NCI-H226 (cell line): ENCODE data around the gene SPRYD3.

Experiments used
- DNase-seq: peaks from one replicate; pipeline ENCODE4 v3.0.0-alpha.2; 2015

Gene SPRYD3

GRCh38 chr12:53077030-53077429 is 2.2 kb downstream of the SPRYD3 start:
- DNase-seq, result no peak

GRCh38 chr12:53076461-53076860 is 2.7 kb downstream of the SPRYD3 start:
- no peak for DNase-seq

GRCh38 chr12:53074999-53075370 is 4.2 kb downstream of the SPRYD3 start:
- no peak for DNase-seq

DNA sequence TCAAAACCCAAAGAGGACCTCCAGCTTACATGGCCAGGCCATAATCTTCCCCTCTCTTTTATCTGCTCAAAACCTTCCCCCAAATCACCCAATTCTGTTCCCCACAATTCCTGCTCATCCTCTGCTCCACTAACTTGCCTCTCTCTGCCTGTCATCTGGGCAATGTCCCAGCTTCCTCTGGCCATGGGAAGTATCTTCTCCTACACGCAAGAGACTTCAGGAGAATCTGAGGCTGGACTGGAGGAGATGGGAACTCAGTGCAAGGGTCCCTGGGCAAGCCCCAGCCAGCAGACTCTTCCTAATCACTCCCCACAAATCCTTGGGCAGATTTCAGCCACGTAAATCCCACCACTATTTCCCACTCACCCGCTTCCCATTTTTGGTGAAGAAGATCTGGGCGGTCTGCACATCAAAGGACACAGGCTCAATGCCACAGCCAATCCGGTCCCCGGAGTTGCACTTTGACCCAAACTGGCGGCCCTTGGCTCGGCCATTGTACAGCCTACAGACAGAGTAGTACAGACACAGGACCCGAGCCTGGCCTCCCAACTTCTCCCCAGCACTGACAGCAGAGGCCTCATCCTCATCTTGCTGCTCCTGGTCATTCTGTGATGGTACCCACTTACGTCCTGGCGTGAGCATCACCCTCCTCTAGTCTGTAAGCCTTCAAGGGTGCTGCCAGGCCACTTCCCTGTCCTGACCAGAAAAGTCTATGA is 4.7 kb downstream of the SPRYD3 start:
- no peak for DNase-seq

- DNase-seq, result no peak
Measured at GRCh38 chr12:53073881-53074280, 5.3 kb downstream of the SPRYD3 start.

- no peak for DNase-seq
Measured at GRCh38 chr12:53071591-53072551, 7.3 kb downstream of the SPRYD3 start.

DNA sequence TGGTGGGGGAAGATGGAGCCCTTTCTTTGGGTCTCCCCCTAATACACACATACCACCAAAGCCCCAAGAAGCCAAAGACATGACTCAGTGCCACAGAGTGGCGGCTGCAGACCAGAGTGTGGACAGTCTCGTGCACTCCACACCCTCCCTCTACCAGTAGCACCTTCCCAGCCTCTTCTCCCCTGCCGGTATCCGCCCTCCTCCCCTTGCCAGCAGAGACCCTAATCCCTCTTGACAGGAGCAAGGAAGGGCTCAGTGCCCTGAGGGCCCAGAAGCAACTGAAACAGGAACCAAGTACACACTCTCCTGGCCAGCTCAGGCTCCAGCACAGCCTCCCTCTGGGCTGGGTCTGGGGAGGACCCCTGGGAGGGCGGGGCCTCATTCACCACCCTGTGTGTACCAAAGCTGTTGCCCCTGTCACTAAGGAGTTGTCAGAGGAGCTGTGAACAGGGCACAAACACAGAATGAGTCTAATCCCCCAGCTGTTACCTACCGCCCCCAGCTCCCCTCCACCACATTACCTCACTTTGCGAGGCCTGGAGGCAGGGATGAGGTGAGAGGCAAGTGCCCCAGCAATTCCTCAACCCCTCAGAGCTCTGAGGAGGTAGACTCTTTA is 8.2 kb downstream of the SPRYD3 start:
- DNase-seq, result no peak

DNA sequence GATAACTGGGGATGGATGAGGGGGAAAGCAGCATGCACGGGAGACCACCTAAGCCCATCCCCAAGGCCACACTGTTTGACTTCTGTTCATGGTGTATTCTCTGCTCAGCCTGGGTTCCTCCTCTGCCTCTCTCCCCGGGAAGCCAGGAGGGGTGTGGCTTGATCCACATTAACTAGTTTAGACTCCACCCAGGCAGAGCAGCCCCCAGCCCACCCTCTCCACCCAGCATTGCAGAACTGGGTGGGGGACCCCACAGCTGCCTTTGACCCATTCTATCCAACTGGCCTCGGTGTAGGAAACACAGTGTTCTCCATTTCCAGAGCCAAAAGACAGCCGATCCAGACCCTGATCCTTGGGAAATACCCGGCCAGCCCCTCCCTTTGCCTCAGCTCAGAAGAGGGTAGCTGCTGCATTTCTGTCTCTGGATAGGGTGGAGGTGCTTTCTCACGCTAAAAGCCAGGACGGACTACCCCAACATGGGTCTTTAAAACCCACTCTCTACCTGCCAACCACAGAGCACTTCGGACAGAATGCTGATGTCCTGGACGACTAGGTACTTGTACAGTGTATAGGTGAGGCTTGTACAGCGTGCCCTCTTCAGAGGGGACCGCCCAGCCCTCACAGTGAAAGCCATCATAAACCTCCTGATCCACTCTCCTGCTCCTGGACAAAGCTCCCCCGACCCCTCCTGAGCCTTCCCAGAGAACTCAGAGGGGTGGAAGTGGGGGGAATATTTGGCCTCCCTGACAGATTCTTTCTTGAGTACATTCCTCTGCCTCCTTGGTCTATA is 9.4 kb downstream of the SPRYD3 start:
- DNase-seq, result no peak

GRCh38 chr12:53068811-53069585 is 10.2 kb downstream of the SPRYD3 start:
- DNase-seq, result no peak

GRCh38 chr12:53067993-53068770 is 11.0 kb downstream of the SPRYD3 start:
- DNase-seq, result no peak

GRCh38 chr12:53067074-53067992 is 11.9 kb downstream of the SPRYD3 start:
- DNase-seq, result no peak

GRCh38 chr12:53065975-53066931 is 12.9 kb downstream of the SPRYD3 start:
- DNase-seq, result peak; percentile 71

GRCh38 chr12:53065470-53065869 is 13.7 kb downstream of the SPRYD3 start:
- DNase-seq, result no peak

DNA sequence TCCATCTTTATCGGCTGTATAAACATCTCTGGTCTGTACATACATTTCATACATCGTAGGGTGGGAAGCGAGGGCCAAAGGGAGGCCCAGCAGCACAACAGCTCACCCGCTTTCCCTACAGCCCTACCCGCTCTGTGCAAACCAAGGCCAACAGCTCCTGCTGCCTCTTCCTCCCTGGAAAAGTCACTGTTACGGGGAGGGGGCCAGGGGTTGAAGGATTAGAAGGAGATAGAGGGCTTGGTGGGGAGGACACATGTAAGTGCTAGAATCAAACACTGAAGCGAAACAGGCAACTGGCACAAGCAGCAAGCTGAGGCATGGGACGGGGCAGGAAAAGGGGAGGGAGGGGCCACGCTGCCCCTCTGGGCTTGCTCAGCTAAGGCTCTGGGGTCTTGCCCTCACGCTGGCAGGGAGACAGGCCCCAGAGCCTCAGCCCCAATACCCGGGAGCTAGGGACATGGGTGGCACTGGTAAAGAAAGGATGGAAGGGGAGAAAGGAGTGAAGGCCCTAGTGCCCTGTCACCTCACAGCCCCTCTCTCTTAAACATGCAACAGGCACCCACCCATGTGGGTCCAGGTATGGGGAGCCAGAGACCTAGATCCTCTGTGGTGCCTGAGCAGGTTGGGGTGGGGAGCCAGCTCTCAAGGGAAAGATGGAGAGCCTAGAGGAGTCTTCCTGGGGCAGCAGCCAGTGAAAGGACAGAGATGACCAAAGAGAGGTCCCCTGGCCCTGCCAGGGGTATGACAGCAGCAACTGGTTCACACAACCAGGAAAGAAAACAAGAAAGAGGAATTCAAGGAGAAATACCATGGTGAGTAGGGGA is 14.4 kb downstream of the SPRYD3 start:
- no peak for DNase-seq

DNA sequence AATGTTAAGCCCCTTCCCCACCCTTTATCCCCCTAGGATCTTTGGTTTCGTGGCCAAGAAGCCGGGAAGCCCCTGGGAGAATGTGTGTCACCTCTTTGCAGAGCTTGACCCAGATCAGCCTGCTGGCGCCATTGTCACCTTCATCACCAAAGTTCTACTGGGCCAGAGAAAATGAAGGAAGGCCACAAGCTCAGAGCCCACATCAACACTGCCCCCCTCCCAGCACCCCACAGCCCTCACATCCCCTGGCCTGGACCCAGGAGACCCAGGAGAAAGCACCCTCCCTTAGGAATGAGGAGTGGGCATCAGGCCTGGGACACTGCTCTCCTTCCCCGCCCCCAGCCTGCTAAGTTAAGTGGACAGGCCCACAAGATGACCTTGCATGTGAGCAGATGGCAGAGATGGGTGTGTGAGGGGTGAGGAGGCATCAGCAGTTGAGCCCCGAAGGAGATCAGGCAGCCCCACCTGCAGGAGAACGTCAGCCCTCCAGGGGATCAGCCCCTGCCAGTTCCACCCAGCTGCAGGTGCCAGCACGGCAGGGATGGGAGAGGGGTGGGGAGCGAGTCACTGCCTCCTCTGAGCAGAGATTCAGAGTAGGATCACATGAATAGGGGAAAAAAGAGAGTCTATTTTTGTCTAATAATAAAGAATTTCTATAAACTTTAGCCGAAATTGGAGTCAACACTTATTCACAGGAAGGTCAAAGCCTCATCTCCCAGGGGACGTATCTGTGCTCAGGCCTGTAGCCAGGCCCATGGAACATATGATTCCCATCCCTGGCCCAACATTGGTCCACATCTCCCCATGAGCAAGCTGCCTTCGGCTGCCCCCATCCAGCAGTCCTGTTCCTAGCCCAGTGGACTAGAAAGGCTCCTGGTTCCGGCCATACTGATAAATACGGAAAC is 15.2 kb downstream of the SPRYD3 start:
- DNase-seq, result peak; percentile 56

- no peak for DNase-seq
Measured at GRCh38 chr12:53062977-53063707, 16.0 kb downstream of the SPRYD3 start.
